Mesothelial cell of epicardium (in vitro differentiated cells): Measurements from ENCODE around the gene FBXL16. TPM values are rescaled to one million over a fixed set of nuclear protein-coding genes. Genes with fewer than 3 reads are reported as not detected.

ENCODE experiments used
- DNase-seq, 2 experiments: peaks; one replicate each; pipeline ENCODE4 v3.0.0; 2021; ENCODE audit warnings: low spot score in 2 of 2; ENCODE audit not compliant: unreplicated experiment in 2 of 2
- H3K27ac Mint-ChIP-seq: 2 replicates; pipeline ENCODE4 v1.8.0; 2021; ENCODE audit warnings: mixed read lengths
- H3K27me3 Mint-ChIP-seq: 2 replicates; pipeline ENCODE4 v1.8.0; 2021; ENCODE audit warnings: low read depth, mixed read lengths
- H3K36me3 Mint-ChIP-seq: 2 replicates; pipeline ENCODE4 v1.8.0; 2021; ENCODE audit warnings: mixed read lengths
- H3K4me1 Mint-ChIP-seq: 2 replicates; pipeline ENCODE4 v1.8.0; 2021; ENCODE audit warnings: mixed read lengths
- H3K4me3 Mint-ChIP-seq: 2 replicates; pipeline ENCODE4 v1.8.0; 2021; ENCODE audit warnings: mild to moderate bottlenecking, moderate library complexity, mixed read lengths
- H3K9me3 Mint-ChIP-seq: 2 replicates; pipeline ENCODE4 v1.8.0; 2021; ENCODE audit warnings: mixed read lengths
- total RNA-seq: library from RNA; stranded (reverse); gene quantifications from 3 replicates; pipeline ENCODE4 v1.2.1, GENCODE V29; 2021
- TF ChIP-seq, protein P1 (sequence below): fragments of 200-600 bp; sonication (generic); IDR thresholded peaks from one replicate; pipeline ENCODE4 v1.5.0; 2021; ENCODE audit warnings: antibody characterized with exemption; ENCODE audit not compliant: unreplicated experiment

Gene FBXL16
- total RNA-seq, 1 donor from 2014 or later = 0.85 TPM

DNA sequence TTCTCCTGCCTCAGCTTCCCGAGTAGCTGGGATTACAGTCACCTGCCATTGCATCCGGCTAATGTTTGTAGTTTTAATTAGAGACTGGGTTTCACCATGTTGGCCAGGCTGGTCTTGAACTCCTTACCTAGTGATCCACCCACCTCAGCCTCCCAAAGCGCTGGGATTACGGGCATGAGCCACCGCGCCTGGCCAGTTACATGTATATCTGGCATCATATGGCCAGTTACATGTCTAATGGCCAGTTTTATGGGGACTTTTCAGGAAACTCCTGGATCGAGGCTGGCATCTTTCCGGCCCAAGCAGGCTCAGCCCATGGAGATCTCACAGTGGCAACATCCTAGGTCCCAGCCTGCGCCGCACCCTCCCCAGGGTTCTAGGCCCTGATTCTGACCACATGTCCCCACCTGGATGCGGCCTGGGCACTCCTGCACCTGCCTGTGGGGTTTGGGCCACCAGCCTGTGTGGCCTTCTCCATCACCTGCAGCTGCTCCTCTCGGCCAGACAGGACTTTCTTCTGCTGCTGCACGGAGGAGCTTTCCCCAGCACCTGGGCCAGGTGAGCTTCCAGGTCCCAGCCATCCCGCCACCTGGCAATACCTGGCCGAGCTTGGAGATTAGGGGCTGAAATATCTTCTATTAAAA, 36.5 kb upstream of the FBXL16 start:
- no peak overlapping the region for H3K27ac Mint-ChIP-seq
- no peaks in the 10 kb centered on the region for H3K27me3 Mint-ChIP-seq
- no peaks in the 10 kb centered on the region for H3K9me3 Mint-ChIP-seq
- TF ChIP-seq, protein P1, sequence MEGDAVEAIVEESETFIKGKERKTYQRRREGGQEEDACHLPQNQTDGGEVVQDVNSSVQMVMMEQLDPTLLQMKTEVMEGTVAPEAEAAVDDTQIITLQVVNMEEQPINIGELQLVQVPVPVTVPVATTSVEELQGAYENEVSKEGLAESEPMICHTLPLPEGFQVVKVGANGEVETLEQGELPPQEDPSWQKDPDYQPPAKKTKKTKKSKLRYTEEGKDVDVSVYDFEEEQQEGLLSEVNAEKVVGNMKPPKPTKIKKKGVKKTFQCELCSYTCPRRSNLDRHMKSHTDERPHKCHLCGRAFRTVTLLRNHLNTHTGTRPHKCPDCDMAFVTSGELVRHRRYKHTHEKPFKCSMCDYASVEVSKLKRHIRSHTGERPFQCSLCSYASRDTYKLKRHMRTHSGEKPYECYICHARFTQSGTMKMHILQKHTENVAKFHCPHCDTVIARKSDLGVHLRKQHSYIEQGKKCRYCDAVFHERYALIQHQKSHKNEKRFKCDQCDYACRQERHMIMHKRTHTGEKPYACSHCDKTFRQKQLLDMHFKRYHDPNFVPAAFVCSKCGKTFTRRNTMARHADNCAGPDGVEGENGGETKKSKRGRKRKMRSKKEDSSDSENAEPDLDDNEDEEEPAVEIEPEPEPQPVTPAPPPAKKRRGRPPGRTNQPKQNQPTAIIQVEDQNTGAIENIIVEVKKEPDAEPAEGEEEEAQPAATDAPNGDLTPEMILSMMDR = no peak
- H3K36me3 Mint-ChIP-seq = peaks cover 5% of the 10 kb centered on the region
- H3K4me3 Mint-ChIP-seq = peak overlapping the region; percentile 79
- H3K4me1 Mint-ChIP-seq = peaks cover 9% of the 10 kb centered on the region
- no peak for DNase-seq

DNA sequence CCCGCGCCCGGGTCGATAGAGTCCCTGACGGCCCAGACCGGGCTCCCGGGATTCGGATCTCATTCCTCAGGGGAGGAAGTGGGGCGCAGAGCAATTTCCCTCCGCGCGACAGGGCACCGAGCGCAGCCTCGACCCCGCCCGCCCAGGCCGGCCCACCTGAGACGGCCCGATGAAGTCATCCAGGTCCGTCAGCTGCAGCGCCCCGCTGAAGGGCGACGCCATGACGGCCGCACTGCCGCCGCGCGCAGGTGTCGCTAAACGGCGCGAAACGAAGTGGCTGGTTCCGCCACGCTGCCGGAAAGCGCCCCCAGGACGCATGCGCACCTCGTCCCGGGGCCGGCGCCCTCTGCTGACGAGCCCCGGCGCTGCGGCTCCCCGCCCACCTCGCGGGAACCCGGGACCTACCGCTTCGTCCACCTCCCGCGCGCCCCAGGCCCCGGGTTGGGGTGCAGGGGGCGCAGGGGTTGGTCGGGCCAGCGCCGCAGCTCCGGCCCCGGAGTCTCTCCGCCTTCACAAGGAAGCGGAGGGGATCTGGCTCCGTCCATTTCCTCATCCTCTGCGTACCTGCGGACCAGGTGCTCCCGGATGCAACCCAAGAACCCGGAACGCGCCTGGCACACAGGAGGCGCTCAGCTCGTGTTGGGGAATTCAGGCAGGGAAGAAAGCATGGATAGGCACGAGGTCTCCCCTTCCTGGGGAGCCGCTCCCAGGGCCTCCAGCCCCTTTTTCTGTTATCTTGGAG, 35.3 kb upstream of the FBXL16 start, which contains the start of gene CIAO3:
Gene CIAO3, minus strand, starts transcription at position 234 of the 742 bp plus-strand sequence. Its CDS starts 12 bp downstream, at position 222.
- H3K4me1 Mint-ChIP-seq = peaks cover 9% of the 10 kb centered on the region
- peaks cover 5% of the 10 kb centered on the region for H3K36me3 Mint-ChIP-seq
- peak within 1 kb of the TSS; percentile 79 for H3K4me3 Mint-ChIP-seq
- H3K27me3 Mint-ChIP-seq = no peaks in the 10 kb centered on the region
- H3K27ac Mint-ChIP-seq = peak within 1 kb of the TSS; percentile 80
- H3K9me3 Mint-ChIP-seq = no peaks in the 10 kb centered on the region
- TF ChIP-seq, protein P1 = peak; percentile 93
- DNase-seq = peak; percentile 94 to 99

DNA sequence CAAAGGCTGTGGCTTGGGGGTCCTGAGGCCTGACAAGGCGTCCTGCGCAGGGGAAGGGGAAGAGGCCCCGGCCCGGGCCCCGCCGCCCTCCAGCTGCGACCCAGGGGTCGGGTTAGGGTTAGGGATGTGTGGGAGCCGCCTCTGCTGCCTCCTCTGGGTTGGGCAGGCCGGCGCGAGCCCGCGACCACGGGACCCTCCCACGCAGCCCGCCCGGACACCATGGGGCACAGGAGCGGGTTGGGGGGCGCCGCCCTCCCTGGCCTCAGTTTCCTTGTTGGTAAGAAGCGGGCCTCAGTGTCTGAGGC, 34.8 kb upstream of the FBXL16 start:
- no peak for DNase-seq
- H3K4me3 Mint-ChIP-seq = peak overlapping the region; percentile 79
- TF ChIP-seq, protein P1 = no peak
- H3K27me3 Mint-ChIP-seq = no peaks in the 10 kb centered on the region
- H3K27ac Mint-ChIP-seq = no peak overlapping the region
- peaks cover 6% of the 10 kb centered on the region for H3K36me3 Mint-ChIP-seq
- no peaks in the 10 kb centered on the region for H3K9me3 Mint-ChIP-seq
- H3K4me1 Mint-ChIP-seq = peaks cover 9% of the 10 kb centered on the region

DNA sequence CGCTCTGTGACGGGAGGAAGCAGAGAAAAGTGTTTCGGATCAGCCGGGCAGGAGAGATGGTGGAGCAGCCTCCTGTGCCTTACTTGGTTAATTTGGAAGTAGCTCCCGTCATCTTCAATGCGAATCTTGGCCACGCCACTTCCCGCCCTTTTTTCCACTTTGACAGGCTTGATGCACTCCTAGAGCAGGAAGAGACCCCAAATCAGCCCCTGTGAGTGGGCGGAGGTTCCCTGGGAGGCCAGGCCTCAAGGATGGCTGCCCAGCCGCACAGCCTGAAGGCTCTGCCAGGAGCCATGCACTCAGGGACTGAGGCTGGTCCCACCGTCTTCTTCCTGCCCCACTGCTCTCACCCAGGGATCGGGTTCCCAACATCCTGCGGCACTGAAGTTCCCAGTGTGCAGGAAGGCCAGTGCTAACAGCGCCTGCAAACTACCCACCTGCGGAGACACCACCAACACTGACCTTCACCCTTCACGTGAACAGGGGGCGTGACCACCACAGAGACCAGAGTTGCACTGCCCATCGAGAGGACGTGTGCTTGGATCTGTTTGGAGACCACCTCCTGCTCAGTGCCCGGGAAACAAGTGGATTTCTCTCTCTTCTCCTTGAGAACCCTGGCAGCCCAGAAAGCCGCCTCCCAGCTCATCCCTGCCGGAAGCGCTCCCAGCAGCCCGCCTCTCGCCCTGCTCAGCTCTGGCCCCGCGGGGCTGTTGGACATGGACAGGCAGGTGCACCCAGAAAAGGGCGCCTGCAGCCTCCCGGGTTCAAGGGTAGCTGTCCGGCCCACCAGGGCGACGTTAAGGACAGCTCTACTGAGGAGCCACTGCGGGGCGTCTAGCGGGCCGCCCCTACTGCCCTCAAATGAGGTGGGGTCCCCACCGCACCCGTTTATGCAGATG, 34.2 kb upstream of the FBXL16 start:
- DNase-seq = no peak

GRCh38 chr16:736936-737481, 31.4 kb upstream of the FBXL16 start:
- TF ChIP-seq, protein P1 = no peak
- H3K4me3 Mint-ChIP-seq = no peak overlapping the region

More for the DNA sequence above, 34.2 kb upstream of the FBXL16 start:
- no peak overlapping the region for H3K27ac Mint-ChIP-seq
- TF ChIP-seq, protein P1 = no peak
- no peaks in the 10 kb centered on the region for H3K27me3 Mint-ChIP-seq
- peaks cover 10% of the 10 kb centered on the region for H3K36me3 Mint-ChIP-seq
- H3K4me1 Mint-ChIP-seq = peaks cover 9% of the 10 kb centered on the region
- no peaks in the 10 kb centered on the region for H3K9me3 Mint-ChIP-seq
- H3K4me3 Mint-ChIP-seq = peak overlapping the region; percentile 79

More at GRCh38 chr16:736936-737481, 31.4 kb upstream of the FBXL16 start:
- DNase-seq = no peak
- Mint-ChIP-seq H3K4me1 (peaks cover 9% of the 10 kb centered on the region), H3K27ac (no peak overlapping the region), H3K36me3 (peaks cover 11% of the 10 kb centered on the region), H3K27me3 (no peaks in the 10 kb centered on the region), H3K9me3 (no peaks in the 10 kb centered on the region)
